GM13976 (cell line): Measurements from ENCODE around the gene WWOX.

ENCODE experiments used
- DNase-seq: peaks from one replicate; pipeline ENCODE4 v3.0.0; 2012; ENCODE audit warnings: low spot score
- CTCF ChIP-seq: IDR thresholded peaks from 2 replicates; pipeline ENCODE4 v1.5.1; 2012; ENCODE audit warnings: borderline replicate concordance, mild to moderate bottlenecking; ENCODE audit not compliant: insufficient read depth; ENCODE audit errors: extremely low read depth, missing control alignments, control extremely low read depth
- in situ Hi-C: fragments of 300-500 bp; cut with MboI; formaldehyde crosslinking; loops from one replicate; pipeline ENCODE4 v1.12.0; 2022; ENCODE audit warnings: low sequenced_read_pairs, mixed read lengths, inconsistent platforms; ENCODE audit not compliant: unreplicated experiment

Gene WWOX

GRCh38 chr16:79188115-79188738, 1088.8 kb downstream of the WWOX start:
- in situ Hi-C loops: no loop called here
- TF ChIP-seq CTCF: no peak

GRCh38 chr16:79188739-79189122, 1089.3 kb downstream of the WWOX start:
- DNase-seq: no peak
- TF ChIP-seq CTCF: no peak
- in situ Hi-C loops: no loop called here

More at GRCh38 chr16:79188115-79188738, 1088.8 kb downstream of the WWOX start:
- DNase-seq: no peak

- TF ChIP-seq CTCF: no peak
- in situ Hi-C loops: no loop called here
- no peak for DNase-seq
Observed at GRCh38 chr16:79190542-79190941, 1091.1 kb downstream of the WWOX start.

- in situ Hi-C loops: no loop called here
- TF ChIP-seq CTCF: no peak
- DNase-seq: no peak
Observed at GRCh38 chr16:79191933-79192332, 1092.5 kb downstream of the WWOX start.

- no peak for TF ChIP-seq CTCF
Observed at GRCh38 chr16:79192904-79193303, 1093.5 kb downstream of the WWOX start.

GRCh38 chr16:79194291-79194690, 1094.8 kb downstream of the WWOX start:
- no peak for DNase-seq
- in situ Hi-C loops: no loop called here
- TF ChIP-seq CTCF: no peak

More at GRCh38 chr16:79192904-79193303, 1093.5 kb downstream of the WWOX start:
- no peak for DNase-seq
- in situ Hi-C loops: no loop called here
